HT1080 (cell line): ENCODE measurements around the gene ADAMTS9. TPM values are rescaled to one million over a fixed set of nuclear protein-coding genes. Genes with fewer than 3 reads are reported as not detected.

Experiments used
- DNase-seq: peaks from one replicate; pipeline ENCODE4 v3.0.0-alpha.2; 2015; ENCODE audit warnings: low read depth
- total RNA-seq: library from RNA; depleted of rRNA; stranded (reverse); fragments of >200 nt; shearing (Covaris generic); gene quantifications from 2 replicates; pipeline ENCODE4 v1.2.3, GENCODE V29; 2014

Gene ADAMTS9
- total RNA-seq, 1 experiment from 2014 or later, result 1.8 TPM

DNA sequence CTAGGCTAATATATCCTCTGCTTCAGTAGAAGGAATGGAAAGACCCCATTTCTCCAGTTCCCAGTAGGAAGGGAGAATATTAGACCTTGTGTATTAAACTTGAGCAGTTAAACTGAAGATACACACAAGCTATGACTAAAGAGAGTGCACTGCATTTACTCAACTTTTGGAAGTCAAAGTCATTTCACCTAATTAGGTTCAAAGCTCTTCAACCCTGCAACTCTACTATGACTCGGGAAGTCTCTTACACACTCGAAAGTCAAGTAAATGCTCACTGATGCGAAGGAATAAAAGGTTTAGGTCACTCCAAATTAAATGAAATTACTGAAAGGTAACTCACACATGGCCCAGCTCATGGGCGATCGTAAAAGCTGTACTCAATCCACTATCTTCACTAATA, 33.8 kb downstream of the ADAMTS9 start:
- DNase-seq, result no peak

DNA sequence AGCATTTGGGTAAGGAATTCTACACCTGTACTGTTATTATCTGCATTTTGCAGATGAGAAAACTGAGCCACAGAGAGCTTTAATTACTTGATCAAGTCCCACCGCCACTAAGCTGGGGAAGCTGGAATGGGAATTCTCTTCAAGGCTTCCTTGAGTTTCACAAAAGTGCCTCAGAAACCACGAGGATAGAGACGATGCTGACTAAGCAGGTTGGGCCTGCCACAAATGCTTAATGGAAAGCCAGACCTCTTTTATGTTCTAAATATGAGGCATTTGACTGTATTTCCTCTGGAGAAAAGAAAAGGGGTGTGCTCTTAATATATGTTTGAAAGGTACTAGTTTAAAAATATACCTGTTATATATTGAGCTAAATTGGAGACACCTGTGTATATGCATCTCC, 34.7 kb downstream of the ADAMTS9 start:
- no peak for DNase-seq

DNA sequence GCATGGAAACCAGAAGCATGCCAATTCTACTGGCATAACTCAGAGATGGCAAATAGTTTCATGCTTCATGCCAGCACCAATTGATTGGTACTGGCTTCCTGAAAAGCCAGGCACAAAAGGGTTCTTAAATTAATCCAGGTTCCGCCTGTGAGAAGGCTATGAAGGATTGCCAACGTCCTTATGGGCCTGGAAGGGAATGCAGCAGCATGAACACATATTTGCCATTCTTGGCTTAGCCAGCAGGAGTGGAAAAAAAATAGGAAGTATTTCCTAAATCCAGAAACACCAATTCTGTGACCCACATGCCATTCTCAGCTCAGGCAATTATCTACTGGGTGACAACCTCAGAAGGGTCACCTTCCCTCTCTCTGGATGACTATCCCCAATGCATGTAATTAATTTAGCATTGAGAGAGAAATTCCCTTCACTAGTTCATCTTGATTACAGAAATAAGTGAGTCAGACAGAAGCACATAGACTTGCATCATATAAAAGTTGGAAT, 36.0 kb downstream of the ADAMTS9 start:
- DNase-seq, result no peak

DNA sequence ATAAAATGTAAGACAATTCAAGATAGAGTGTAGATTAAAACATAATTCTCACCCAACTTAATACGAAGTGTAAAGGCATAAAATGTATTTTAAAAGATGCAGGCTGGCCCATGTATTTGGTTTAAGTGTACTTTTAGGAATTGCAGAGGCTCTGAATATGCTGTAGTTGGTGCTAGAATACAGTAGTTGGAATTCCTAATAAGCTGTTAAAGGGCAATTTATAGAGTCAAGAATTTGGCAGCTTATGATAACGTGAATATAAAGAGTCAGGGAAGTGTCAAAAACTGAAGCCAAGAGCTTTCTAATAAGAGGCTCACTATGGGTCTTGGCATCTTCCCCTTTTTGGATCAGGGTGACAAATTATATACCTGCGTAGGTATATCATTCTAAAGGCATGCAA, 36.5 kb downstream of the ADAMTS9 start:
- no peak for DNase-seq

DNA sequence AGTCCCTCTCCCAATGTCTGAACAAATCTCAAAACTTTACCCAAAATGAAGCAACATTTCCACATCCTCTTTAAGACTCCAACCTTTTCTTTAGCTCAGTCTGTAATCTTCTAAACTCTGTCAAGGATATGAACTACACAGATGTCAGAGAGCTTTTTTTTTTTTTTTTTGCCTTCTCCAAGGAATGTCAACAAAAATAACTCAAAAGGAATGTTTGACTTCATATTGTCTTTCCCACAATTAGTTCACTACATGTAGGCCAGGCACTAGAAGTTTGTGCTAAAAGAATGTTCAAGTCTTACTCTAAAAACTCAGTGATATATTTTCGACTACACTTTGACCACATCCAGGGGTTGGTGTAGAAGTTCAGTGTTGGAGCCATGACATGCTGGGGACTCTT, 37.1 kb downstream of the ADAMTS9 start:
- DNase-seq, result no peak

DNA sequence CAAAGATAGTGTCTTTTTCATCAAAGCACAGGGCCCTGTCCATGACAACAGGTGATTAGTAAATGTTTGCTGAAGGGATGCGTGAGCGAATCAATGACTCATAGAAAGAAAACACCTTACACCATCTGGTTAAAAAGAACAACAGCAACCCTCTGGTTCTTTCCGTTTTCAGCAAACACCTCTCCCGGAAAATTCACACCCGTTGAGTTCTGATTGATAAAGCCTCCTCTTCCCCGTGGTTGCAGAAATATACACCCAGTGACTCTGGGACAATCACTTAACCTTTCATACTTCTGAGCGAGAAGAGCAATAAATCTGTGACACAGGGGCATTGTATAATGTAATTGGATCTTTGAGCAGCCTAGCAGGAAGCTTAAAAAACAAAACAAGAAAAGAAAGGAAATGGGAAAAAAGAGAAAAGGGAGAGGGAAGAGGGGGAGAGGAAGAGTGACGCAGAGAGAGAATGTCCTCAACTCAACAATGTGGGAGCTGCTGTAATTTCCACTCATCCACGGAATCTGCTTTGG, 37.6 kb downstream of the ADAMTS9 start:
- DNase-seq, result no peak

DNA sequence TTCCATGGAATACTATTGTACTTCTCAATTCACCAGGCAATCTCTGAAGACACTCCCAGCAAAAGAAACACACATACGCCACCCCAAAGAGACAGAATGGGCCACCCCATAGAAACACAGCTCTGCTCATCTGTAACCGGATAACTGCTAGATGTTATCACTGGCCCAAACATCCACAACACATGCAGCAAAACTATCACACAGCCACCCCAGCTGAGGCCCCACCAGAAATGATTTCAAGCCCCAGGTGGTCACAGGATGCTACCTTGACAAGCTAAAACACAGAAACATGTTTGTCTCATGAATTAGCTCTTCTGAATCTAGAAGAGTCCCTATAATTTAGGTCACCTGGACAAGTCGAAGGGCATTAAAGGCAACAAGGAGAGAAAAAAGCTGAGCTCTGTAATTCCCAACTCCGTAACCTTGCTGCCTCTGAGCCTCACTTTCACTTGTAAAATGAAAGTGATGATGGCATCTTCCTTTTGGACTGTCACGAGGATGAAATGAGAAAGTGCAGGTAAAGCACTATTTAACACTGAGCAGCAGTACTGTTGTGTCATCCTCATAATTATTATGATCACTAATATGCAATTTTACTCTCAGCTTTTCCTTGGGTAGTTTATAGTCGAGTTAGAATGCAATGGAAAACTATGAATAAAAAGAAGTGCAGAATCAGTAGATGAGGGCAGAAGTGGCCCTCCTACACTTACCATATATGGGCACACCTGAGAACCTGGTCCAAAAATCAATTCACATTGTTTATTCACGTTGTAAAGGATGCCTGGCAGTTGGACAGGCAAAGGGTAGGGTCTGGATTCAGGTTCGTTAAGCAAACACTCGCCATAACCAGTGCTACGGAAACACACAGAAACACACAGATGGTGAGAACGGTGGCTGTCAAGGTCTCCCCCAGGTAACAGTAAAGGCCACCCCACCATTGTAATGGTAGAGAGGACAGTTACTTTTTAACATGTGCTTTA, 38.6 kb downstream of the ADAMTS9 start:
- DNase-seq, result no peak

DNA sequence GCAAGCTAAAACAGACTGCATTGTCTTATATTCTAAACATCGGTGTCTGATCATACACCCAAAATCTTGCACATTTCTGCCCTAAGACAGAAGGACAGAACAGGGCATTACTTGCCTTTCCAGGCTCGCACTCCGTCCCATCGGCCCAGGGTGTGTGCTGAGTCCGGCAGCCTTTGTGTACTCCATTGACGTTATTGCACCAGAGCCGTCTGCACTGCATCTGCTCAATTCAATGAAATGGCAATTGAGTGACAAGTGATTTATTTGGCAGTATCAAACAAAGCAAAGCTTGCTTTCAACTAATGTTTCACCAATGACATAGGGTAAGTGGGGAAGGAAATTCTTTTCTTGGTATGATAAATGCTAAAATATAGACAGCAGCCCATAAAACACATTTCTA, 40.0 kb downstream of the ADAMTS9 start:
- DNase-seq, result no peak

DNA sequence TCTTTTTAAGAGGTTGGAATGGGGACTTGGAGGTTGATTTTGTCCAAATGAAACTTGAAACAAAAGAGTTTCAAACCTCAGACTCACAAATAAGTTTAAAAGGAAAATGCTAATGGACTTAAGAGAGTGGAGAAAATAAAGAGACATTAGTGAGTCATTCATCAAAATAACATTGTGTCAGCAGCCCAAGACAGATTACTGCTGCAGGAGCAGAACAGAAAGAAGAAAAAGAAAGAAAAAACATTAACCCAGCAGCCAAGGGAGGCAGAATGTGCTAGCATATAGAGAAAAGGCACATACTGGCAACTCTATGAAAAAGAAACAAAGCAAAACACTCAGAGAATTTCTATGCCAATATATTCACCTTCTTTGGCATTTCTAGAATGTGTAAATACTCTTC, 42.6 kb downstream of the ADAMTS9 start:
- DNase-seq, result no peak

DNA sequence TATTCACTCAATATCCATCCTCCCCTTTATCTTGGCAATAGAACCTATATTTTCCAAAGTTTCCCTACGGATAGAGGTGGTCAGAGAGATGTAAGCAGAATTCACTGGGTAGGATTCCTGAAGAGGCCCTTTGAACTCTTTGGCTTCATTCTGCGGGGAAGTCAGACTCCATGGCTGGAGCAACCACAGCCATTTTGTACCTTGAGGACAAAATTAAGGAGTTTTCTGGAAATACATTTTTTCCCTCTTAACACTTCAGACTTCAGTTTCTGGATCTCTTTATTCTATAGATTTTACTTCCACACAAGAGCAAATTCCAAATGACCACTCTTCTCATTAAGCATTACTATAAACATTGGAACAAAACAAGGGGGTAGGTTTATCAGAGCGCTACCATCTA, 43.3 kb downstream of the ADAMTS9 start:
- DNase-seq, result no peak

DNA sequence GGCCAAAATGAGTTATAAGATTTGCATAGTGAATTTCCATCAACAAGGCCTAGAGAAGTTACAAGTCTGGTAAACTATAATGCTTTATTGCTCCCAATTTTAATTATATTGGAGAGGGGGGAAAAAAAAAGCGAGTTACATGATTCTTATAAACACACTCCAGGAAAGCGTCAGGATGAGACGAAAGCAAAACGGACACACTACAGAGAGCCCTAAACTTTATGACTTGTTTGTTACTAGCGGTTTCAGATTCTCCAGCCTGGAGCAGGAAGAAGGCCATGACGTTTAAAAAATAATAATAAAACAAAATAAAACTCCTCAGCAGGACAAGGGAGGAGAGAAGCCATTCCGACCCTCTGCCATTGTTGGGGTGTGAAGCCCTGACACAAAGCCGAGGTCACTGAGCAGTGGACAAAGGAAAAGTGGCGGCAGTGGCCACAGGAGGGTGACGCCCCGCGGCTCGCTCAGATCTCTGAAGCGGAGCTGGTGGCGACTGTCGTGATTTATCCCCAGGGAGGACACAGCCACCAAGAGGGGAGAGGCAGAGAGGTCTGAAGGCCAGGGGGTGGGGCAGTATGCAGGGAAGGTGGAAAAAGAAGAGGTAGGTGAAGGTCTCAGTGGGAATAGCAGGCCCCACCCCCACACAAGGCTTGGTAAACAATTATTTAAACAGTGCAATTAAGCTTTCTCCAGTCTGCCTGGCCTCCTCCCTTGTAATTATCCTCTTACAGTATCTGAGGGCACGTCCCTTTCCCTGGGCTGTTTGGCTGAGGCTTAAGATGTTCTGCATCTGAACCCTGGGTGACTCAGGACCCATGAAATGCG, 45.3 kb downstream of the ADAMTS9 start:
- no peak for DNase-seq

DNA sequence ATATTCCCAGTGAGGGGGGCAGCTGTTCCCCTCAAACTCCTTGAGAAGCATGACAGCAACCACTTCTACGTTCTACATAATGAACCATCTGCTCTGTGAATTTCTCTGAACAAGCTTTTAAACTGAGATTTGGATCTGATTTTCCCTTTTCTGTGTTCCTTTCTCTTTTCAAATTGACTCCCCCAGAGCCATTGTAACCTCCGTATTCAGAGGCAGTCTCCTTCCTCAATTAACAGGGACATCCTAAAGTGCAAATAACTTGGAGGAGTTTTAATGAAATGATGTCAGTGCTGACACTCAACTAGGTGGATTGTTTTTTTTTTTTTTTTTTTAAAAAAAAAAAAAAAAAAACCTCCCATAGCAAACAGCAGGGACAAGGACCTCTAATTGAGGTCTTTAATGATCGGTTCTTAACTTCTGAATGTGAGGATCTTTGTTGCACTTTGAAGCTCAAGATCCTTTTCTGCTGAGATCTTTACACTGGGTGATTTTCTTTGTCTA, 48.8 kb downstream of the ADAMTS9 start:
- DNase-seq, result no peak

DNA sequence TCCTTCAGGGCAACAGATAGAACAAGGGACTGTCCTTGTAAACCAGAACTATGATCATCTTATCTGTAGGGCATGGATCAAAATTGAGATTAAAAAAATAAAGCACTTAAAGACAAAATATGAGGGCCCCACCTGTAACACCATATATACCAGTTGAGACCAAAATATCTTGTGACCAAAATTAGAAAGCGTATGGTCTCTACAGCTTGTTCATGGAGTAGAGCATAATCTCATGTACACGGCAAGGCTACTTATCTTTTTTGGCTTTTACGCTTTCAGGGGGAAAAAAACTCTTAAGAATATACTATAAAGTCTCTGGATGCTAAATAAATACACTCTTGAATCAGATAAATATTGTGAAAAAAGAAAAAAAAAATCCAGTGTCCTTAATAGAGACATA, 49.3 kb downstream of the ADAMTS9 start:
- no peak for DNase-seq

DNA sequence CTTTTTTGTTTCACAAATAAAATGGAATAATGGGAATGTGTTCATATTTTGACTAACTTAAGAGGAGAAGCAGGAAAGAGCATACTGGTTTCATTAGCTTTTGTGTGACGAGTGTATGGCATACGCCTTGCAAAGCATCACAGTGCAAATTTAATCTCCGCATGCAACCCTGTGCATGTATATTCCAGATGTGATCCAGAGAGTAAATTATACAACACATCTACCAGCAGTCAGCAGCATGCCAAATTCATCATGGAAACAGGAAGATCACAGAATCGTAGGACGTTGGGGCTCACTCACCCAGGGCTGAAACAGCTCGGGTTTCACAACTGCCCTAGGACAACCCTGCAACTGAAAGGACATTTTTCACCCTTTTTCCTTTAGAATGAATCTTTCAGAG, 53.4 kb downstream of the ADAMTS9 start:
- no peak for DNase-seq

DNA sequence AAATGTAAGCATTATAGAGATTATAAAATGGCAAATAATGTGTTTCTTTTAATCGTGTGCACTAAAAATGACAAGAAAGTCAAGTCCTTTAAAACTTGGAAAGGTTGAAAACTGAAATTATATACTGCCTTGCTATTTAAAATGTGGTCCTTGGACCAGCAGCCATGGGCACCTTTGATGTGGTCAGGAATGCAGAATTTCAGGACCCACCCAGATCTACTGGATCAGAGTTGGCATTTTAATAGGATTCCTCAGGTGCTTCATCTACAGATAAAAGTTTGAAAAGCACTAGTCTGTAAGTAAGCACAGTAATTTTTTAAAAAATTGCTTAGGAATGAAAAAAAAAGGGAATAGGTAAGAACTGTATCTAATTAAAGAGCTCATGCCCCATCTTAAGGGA, 55.8 kb downstream of the ADAMTS9 start:
- DNase-seq, result no peak

DNA sequence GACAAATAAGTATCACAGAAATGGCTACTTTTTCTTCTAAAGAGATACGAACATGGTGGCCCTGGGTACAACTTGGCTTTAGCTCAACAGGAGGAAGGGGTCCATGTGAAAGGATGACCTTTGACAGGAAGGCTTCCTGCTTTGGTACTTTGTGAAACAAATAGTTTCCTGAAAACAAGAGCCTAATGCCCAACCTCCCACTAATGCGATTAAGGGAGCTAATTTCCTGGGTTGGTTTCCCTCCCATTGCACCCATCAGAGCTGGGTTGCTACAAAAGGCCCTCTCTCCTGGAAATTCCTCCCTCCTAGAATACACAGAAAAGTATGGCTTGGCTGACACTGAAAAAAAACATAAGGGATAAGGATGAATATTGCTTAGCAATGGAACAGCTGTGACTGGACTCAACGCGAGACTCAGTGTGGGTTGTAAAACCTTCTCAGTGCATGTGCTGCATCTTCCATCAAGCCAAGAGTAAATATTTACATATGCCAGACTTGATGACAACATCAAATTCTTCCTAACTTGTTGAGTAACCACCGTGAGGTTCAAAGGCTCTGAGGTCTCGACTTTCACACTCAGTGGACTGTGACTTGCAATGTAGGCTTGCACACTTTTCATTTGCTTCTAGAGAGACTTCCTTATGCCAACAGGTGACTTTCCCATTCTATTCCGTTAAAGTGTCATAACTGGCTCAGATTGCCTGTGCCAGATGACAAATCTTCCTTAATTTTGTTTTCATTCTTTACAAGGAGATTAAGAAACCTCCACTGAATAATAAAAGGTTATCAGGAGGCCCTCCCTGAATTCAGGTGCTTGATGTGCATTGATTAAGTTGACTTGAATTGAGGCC, 60.1 kb downstream of the ADAMTS9 start:
- DNase-seq, result no peak

DNA sequence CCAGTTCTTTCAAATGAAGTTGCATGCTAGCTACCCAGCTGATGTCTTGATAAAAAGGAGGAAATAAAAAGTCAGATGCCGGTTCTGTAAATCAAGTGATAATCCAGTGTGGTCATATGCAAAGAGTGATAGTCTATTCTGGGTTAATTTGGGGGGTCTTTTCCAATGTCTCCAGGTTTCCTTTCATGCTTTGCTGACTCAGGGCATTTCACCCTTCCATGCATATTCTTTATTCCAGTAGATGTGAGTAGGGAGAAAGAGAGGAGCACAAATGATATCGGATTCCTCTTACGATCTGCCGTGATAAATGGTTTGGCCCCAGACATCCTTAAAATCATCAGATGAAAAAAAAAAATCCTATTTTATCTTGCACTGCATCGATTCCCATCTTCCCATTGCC, 60.8 kb downstream of the ADAMTS9 start:
- DNase-seq, result no peak

DNA sequence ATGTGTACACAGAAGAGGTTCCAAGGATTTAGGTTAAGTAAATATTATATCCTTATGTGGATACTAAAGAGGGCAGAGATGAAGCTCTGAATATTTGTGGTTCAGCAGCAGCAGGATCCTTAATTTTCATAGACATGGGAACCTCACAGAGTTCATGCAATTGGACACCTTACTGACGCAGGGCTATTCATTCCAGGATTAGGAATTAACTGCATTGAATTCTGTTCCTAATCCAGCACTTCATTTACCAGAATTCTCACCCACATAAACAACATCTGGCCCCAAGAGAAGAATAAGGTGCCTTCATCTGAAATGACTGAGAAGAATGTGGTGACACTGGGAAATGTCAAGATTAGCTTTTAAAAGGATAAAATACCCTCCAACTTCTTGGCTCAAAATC, 62.4 kb downstream of the ADAMTS9 start:
- DNase-seq, result no peak

DNA sequence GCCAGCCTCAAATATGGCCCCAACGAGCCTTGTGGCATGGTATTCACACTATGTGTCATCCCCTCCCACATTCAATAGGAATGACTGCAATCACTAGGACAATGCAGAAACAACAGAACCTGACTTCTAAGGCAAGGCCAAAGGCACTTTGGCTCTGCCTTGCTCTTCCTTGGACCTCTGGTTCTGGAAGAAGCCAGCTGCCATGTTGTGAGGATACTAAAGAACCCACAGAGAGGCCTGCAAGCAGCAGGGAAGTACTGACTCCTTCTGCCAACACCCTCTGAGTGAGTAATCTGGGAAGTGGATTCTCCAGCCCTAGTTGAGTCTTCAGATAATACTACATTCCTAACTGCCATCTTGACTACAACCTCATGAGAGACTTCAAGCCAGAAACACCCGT, 64.7 kb downstream of the ADAMTS9 start:
- peak; percentile 4 for DNase-seq

DNA sequence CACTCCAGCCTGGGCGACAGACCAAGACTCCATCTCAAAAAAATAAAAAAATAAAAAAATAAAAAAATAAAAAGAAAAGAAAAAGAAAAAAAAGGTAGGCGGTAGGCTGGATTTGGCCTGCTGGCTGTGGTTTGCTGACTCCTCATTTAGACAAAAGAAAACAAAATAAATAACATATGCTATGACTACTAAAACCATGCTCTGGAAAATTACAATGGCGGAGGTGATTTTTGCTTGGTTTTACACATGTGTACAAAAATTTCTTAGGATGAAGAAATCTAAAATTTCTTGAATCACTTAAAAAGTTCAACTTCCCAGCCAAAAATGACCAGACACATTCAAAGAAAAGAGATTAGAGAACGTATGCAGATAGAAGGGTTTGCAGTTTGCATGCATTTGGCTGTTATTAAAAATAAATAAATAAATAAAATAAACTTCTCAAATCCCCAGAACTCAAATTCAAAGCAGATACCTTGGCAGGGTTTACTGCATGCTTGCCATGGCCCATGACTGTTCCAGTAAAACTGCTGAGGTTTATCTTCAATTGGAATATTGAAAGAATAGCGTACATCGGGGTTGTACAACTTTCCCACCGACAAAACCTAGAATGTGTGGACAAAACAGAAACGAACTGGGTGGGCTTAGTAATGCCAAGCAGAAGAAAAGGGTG, 65.9 kb downstream of the ADAMTS9 start:
- DNase-seq, result no peak
